Measurements from ENCODE around the gene UGT3A2. TPM values are rescaled to one million over a fixed set of nuclear protein-coding genes. Genes with fewer than 3 reads are reported as not detected.

The UGT3A2 gene
- polyA plus RNA-seq, 1 donor (not counting 4 experiments of a cell fraction or from before 2014, with no cell fraction given) = 0.07 TPM

GRCh38 chr5:36055984-36056383 is 10.7 kb downstream of the UGT3A2 start:
- no peak overlapping the region for H3K4me2 ChIP-seq (ENCODE audit: control insufficient read depth, extremely low read depth, insufficient read depth, low read depth, low read length)
- H4K20me1 ChIP-seq (ENCODE audit: control insufficient read depth, extremely low read depth, insufficient read depth, low read length) = no peaks in the 10 kb centered on the region
- no peaks in the 10 kb centered on the region for H3K79me2 ChIP-seq (ENCODE audit: control insufficient read depth, insufficient read depth, low read length)
- dilution Hi-C loops (cut with MboI; ENCODE audit: extremely low pct_ligation_motif_present, low sequenced_read_pairs) = no loop called here
- H3K36me3 ChIP-seq (ENCODE audit: control insufficient read depth in 2 of 2, extremely low read depth in 1 of 2, insufficient read depth in 2 of 2, low read length in 2 of 2) = no peaks in the 10 kb centered on the region
- DNase-seq (ENCODE audit: low read depth, low spot score) (no peak), FAIRE-seq (no peak)
- H3K4me3 ChIP-seq (ENCODE audit: control insufficient read depth in 2 of 3, extremely low read depth in 1 of 3, insufficient read depth in 2 of 3, low read depth in 1 of 3, low read length in 3 of 3) = no peak overlapping the region
- no peaks in the 10 kb centered on the region for H3K27me3 ChIP-seq (ENCODE audit: control insufficient read depth, extremely low read depth, insufficient read depth, low read length)
- H3K9me3 ChIP-seq (ENCODE audit: control insufficient read depth, low read depth, low read length) = no peaks in the 10 kb centered on the region
- H3K9me1 ChIP-seq (ENCODE audit: control insufficient read depth, extremely low read depth, insufficient read depth, low read length) = no peaks in the 10 kb centered on the region
- no peak for TF ChIP-seq EZH2 (IDR thresholded peaks at IDR 0.05; ENCODE audit: low read length)
- TF ChIP-seq CTCF (optimal IDR thresholded peaks at IDR 0.05 in 1 of 3, IDR thresholded peaks at IDR 0.05 in 1 of 3, conservative IDR thresholded peaks at IDR 0.05 in 1 of 3; ENCODE audit: extremely low read depth in 1 of 3, insufficient read depth in 2 of 3, low read length in 3 of 3) = no peak
- peaks cover 9% of the 10 kb centered on the region for H3K4me1 ChIP-seq (ENCODE audit: control insufficient read depth, extremely low read depth, insufficient read depth, low read length)
- H3K9ac ChIP-seq (ENCODE audit: control insufficient read depth, extremely low read depth, insufficient read depth, low read length) = no peak overlapping the region
- no peak overlapping the region for H3K27ac ChIP-seq (ENCODE audit: control insufficient read depth, insufficient read depth, low read length)
- no peak overlapping the region for H2AFZ ChIP-seq (ENCODE audit: control insufficient read depth, low read length)

- no peak for TF ChIP-seq CTCF (optimal IDR thresholded peaks at IDR 0.05 in 1 of 3, IDR thresholded peaks at IDR 0.05 in 1 of 3, conservative IDR thresholded peaks at IDR 0.05 in 1 of 3; ENCODE audit: extremely low read depth in 1 of 3, insufficient read depth in 2 of 3, low read length in 3 of 3)
- TF ChIP-seq EZH2 (IDR thresholded peaks at IDR 0.05; ENCODE audit: low read length) = no peak
- H3K79me2 ChIP-seq (ENCODE audit: control insufficient read depth, insufficient read depth, low read length) = no peaks in the 10 kb centered on the region
Measured at GRCh38 chr5:36054647-36055046, 12.0 kb downstream of the UGT3A2 start.

More at GRCh38 chr5:36054647-36055046, 12.0 kb downstream of the UGT3A2 start:
- dilution Hi-C loops (cut with MboI; ENCODE audit: extremely low pct_ligation_motif_present, low sequenced_read_pairs) = no loop called here
- no peak overlapping the region for H3K4me2 ChIP-seq (ENCODE audit: control insufficient read depth, extremely low read depth, insufficient read depth, low read depth, low read length)
- no peak overlapping the region for H3K4me3 ChIP-seq (ENCODE audit: control insufficient read depth in 2 of 3, extremely low read depth in 1 of 3, insufficient read depth in 2 of 3, low read depth in 1 of 3, low read length in 3 of 3)
- no peaks in the 10 kb centered on the region for H3K9me1 ChIP-seq (ENCODE audit: control insufficient read depth, extremely low read depth, insufficient read depth, low read length)
- no peaks in the 10 kb centered on the region for H3K36me3 ChIP-seq (ENCODE audit: control insufficient read depth in 2 of 2, extremely low read depth in 1 of 2, insufficient read depth in 2 of 2, low read length in 2 of 2)
- H4K20me1 ChIP-seq (ENCODE audit: control insufficient read depth, extremely low read depth, insufficient read depth, low read length) = no peaks in the 10 kb centered on the region
- no peak overlapping the region for H2AFZ ChIP-seq (ENCODE audit: control insufficient read depth, low read length)
- H3K4me1 ChIP-seq (ENCODE audit: control insufficient read depth, extremely low read depth, insufficient read depth, low read length) = peaks cover 5% of the 10 kb centered on the region
- FAIRE-seq (no peak), DNase-seq (ENCODE audit: low read depth, low spot score) (no peak)
- H3K27ac ChIP-seq (ENCODE audit: control insufficient read depth, insufficient read depth, low read length) = no peak overlapping the region
- no peaks in the 10 kb centered on the region for H3K9me3 ChIP-seq (ENCODE audit: control insufficient read depth, low read depth, low read length)
- H3K27me3 ChIP-seq (ENCODE audit: control insufficient read depth, extremely low read depth, insufficient read depth, low read length) = no peaks in the 10 kb centered on the region
- H3K9ac ChIP-seq (ENCODE audit: control insufficient read depth, extremely low read depth, insufficient read depth, low read length) = no peak overlapping the region

Data from keratinocyte (primary cell).